HG03280 (cell line): Measurements from ENCODE around the gene CUL2.
"Not testable (repeated sequence)": the region's sequence is repeated elsewhere in the genome, so short reads cannot be mapped to it uniquely, and the experiment has no call there.

Experiments
- ATAC-seq: cut with Tn5 transposase; IDR thresholded peaks from one replicate; pipeline ENCODE4 v1.9.1; 2021; ENCODE audit warnings: mild to moderate bottlenecking, moderate library complexity; ENCODE audit not compliant: unreplicated experiment

The CUL2 gene

DNA sequence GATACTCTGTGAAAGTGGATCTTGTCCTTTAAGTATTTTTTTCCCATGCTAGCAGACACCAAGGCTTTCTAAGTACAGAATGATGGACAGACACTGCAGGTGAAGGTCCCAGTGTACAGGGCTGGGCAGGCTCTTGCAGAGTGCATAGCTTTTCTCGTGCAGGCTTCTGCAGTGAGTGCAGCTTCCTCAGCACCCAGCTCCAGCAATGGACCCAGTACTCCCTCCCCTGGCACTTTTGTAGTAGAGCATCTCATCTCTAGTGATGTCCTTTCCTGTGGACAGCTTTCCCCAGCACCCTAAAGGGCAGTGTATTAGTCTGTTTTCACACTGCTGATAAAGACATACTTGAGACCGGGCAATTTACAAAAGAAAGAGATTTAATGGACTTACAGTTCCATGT is 104.3 kb downstream of the CUL2 start:
- no peak for ATAC-seq

- no peak for ATAC-seq
Observed at GRCh38 chr10:34985146-34985545, 105.0 kb downstream of the CUL2 start.

DNA sequence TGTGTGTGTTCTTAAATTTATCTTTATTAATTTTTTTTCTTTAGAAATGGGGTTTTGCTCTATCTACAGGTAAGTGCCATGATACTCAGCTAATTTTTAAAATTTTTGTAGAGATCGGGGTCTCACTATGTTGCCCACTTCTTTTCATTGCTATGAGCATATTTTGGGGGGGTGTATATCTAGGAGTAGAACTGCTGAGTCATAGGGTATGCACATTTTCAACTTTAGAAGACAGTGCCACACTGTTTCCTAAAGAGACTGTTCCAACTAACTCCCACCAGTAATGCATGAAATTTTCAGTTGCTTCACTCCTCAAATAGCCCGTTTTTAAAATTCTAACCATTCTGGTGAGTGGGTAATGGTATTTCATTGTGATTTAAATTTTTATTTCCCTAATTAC is 108.3 kb downstream of the CUL2 start:
- no peak for ATAC-seq

- ATAC-seq, result no peak
Observed at GRCh38 chr10:34979938-34980337, 110.2 kb downstream of the CUL2 start.

- ATAC-seq, result no peak
Observed at GRCh38 chr10:34978080-34978479, 112.1 kb downstream of the CUL2 start.

GRCh38 chr10:34976380-34976910 is 113.7 kb downstream of the CUL2 start:
- not testable (repeated sequence) for ATAC-seq

- ATAC-seq, result not testable (repeated sequence)
Observed at GRCh38 chr10:34974364-34975065, 115.6 kb downstream of the CUL2 start.

DNA sequence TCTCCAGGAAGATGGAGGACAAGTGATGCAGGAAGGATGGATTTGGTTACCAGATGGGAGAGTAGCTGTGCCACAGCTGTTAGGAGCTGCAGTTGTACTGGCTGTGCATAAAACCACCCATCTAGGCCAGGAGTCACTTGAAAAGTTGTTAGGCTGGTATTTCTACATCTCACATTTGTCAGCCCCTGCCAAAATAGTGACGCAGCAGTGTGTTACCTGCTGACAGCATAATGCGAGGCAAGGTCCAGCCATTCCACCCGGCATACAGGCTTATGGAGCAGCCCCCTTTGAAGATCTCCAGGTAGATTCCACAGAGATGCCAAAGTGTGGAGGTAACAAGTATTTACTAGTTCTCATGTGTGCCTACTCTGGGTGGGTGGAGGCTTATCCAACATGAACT is 116.4 kb downstream of the CUL2 start:
- ATAC-seq, result not testable (repeated sequence)

DNA sequence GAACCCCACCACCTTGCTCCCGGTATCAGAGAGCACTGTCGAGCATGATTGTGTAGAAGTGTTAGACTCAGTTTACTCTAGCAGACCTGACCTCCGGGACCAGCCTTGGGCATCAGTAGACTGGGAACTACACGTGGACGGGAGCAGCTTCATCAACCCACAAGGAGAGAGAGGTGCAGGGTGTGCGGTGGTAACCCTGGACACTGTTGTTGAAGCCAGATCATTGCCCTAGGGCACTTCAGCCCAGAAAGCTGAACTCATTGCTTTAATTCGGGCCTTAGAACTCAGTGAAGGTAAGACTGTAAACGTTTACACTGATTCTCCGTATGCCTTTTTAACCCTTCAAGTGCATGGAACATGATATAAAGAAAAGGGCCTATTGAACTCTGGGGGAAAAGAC is 117.0 kb downstream of the CUL2 start:
- not testable (repeated sequence) for ATAC-seq

DNA sequence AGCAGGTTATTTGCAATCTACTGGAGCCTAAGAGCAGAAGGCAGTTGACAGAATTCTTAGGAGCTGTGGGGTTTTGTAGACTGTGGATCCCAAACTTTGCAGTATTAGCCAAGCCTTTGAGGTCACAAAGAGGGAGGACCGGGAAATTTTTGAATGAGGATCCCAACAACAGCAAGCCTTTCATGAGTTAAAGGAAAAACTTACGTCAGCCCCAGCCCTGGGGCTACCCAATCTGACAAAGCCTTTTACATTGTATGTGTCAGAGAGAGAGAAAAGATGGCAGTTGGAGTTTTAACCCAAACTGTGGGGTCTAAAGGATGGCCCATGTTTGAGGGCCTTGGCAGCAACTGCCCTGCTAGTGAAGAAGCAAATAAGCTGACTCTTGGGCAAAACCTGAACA is 117.5 kb downstream of the CUL2 start:
- ATAC-seq, result not testable (repeated sequence)

DNA sequence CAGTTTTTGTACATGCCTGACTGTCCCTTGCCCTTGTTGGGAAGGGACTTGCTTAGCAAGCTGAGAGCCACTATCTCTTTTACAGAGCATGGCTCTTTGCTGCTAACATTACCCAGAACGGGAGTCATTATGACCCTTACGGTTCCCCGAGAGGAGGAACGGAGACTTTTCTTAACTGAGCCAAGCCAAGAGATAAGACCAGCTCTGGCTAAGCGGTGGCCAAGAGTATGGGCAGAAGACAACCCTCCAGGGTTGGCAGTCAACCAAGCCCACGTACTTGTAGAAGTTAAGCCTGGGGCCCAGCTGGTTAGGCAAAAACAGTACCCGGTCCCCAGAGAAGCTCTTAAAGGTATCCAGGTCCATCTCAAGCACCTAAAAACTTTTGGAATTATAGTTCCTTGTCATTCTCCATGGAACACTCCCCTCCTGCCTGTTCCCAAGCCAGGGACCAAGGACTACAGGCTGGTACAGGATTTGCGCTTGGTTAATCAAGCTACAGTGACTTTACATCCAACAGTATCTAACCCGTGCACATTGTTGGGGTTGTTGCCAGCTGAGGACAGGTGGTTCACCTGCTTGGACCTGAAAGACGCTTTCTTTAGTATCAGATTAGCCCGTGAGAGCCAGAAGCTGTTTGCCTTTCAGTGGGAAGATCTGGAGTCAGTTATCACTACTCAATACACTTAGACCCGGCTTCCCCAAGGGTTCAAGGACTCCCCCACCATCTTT is 118.4 kb downstream of the CUL2 start:
- not testable (repeated sequence) for ATAC-seq

DNA sequence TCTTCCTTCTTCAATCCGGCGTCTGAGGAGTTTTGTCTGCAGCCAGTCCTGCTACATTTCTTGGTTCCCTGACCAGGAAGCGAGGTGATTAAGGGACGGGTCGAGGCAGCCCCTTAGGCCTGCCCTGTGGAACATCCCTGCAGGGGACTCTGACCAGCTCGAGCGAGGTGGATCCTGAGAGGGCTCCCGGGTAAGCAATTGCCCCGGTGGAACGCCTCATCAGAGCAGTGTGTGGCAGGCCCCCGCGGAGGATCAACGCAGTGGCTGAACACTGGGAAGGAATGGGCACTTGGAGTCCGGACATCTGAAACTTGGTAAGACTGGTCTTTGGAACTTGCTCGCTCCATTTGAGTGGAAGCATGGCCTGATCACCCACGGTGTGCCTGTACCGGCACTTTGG is 121.0 kb downstream of the CUL2 start:
- no peak for ATAC-seq

DNA sequence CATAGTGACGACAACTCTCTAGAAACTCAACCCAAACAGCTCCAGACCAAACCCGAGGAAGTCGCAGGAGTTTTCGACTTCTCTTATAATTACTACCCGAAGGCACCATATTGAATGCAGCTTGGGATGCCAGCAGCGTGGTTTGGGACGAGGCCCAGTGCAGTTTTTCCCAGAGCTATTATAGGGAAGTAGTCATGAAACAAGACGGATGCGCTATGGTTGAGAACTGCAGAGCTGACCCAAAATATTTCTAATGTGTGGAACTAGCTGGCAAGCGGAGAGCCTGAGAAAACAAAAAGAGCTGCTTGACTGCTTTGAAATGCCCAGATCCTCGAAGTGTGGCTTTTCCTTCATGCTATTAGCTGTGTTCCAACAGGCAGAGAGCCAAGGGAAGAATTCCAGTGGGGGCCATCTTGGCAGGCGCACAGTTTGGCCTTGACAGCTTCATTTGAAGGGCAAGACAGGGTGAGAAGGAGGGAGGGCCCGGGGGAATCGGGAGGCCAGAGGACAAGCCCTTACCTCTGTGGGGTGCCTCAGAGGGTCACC is 122.7 kb downstream of the CUL2 start:
- ATAC-seq, result no peak

GRCh38 chr10:34966451-34966850 is 123.7 kb downstream of the CUL2 start:
- ATAC-seq, result no peak

GRCh38 chr10:34966040-34966439 is 124.1 kb downstream of the CUL2 start:
- ATAC-seq, result no peak

GRCh38 chr10:34964166-34964800 is 125.9 kb downstream of the CUL2 start:
- ATAC-seq, result no peak

DNA sequence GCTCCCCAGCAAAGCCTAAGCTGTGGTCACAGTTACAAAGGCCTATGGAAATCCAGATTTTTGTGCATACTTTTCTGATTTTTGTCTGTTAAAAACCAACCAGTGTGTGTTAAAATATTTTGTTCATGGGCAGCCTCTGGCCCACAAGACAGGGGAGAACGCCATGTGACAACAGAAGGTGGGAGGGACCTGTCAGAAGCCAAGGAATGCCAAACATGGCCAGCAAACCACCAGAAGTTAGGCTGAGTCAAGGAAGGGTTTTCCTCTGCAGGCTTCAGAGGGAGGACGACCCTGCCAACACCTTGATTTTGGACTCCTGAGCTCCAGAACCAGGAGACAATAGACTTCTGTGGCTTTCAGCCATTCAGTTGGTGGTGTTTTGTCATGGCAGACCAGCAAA is 127.3 kb downstream of the CUL2 start:
- ATAC-seq, result no peak

DNA sequence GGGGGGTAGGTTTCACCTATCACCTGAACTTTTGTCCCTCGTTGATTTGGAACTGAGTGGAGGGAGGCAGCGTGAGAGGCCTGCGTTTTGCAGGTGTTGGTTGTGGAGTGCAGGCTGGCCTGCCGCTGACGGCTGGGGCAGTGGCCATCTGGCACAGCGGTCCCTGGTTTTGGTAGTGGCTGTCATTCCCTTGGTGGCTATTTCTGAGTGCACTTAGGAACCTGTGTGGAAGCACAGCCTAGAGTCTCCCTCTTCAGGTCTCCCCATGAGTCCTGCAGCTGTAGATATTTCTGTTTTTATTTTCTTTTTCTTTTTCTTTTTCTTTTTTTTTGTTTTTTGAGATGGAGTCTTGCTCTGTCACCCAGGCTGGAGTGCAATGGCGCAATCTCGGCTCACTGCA is 129.2 kb downstream of the CUL2 start:
- no peak for ATAC-seq

GRCh38 chr10:34959786-34960185 is 130.4 kb downstream of the CUL2 start:
- no peak for ATAC-seq

GRCh38 chr10:34959321-34959720 is 130.8 kb downstream of the CUL2 start:
- ATAC-seq, result no peak
